ENCODE data around the gene RUBCN.

Gene RUBCN

DNA sequence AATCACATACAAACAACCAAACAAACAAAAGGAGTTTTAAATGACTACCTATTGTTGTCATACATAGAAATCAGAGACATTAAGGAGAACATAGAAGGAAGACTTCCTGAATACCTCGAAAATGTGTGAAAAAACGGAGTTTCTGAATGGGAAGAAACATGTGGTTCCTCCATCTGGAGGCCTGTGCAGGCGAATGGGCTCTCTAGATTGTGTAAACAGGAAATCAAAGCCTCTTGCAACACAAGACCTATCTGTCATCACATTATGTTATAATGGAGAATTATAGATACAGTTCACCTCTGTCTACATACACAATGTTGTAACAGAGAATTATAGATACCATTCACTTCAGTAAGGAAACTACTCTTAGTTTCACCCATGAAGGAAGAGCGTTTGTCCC is 44.1 kb downstream of the RUBCN start:
- CTCF ChIA-PET = no interaction called here
- POLR2A ChIA-PET = no interaction called here
- Histone ChIP-seq H3K4me3 (ENCODE audit: low read depth, low read length) (no peak overlapping the region), H3K36me3 (ENCODE audit: control insufficient read depth in 2 of 2, insufficient read depth in 1 of 2, low read length in 2 of 2) (peaks cover 3 to 67% of the 10 kb centered on the region in 2 experiments; a peak in 2 of 3 replicates), H3K27ac (ENCODE audit: extremely low read depth, low read depth, low read length) (no peak overlapping the region), H3K4me1 (ENCODE audit: control insufficient read depth, insufficient read depth, low read length) (no peaks in the 10 kb centered on the region), H3K9me3 (ENCODE audit: control insufficient read depth, insufficient read depth, low read depth, low read length) (no peaks in the 10 kb centered on the region)
- no peak for TF ChIP-seq ZNF416 (tag by site-specific recombination; IDR thresholded peaks at IDR 0.05)
- no peak for TF ChIP-seq KLF10 (tag by site-specific recombination; IDR thresholded peaks at IDR 0.05)
- no peak for TF ChIP-seq ZNF670 (tag by site-specific recombination; IDR thresholded peaks at IDR 0.05; ENCODE audit: low read depth)
- no peak for TF ChIP-seq ZNF302 (tag by site-specific recombination; IDR thresholded peaks at IDR 0.05; ENCODE audit: low read depth)
- TF ChIP-seq, protein P1, sequence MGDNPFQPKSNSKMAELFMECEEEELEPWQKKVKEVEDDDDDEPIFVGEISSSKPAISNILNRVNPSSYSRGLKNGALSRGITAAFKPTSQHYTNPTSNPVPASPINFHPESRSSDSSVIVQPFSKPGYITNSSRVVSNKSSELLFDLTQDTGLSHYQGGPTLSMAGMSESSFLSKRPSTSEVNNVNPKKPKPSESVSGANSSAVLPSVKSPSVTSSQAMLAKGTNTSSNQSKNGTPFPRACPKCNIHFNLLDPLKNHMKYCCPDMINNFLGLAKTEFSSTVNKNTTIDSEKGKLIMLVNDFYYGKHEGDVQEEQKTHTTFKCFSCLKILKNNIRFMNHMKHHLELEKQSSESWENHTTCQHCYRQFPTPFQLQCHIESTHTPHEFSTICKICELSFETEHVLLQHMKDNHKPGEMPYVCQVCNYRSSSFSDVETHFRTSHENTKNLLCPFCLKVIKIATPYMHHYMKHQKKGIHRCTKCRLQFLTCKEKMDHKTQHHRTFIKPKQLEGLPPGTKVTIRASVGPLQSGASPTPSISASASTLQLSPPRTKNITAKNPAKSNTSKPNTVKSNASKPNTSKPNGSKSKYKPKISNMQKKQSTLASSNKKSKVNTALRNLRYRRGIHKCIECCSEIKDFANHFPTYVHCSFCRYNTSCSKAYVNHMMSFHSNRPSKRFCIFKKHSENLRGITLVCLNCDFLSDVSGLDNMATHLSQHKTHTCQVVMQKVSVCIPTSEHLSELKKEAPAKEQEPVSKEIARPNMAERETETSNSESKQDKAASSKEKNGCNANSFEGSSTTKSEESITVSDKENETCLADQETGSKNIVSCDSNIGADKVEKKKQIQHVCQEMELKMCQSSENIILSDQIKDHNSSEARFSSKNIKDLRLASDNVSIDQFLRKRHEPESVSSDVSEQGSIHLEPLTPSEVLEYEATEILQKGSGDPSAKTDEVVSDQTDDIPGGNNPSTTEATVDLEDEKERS (tag by site-specific recombination; IDR thresholded peaks at IDR 0.05) = no peak
- no peak for TF ChIP-seq ZNF701 (tag by site-specific recombination; IDR thresholded peaks at IDR 0.05)
- TF ChIP-seq, protein P2, sequence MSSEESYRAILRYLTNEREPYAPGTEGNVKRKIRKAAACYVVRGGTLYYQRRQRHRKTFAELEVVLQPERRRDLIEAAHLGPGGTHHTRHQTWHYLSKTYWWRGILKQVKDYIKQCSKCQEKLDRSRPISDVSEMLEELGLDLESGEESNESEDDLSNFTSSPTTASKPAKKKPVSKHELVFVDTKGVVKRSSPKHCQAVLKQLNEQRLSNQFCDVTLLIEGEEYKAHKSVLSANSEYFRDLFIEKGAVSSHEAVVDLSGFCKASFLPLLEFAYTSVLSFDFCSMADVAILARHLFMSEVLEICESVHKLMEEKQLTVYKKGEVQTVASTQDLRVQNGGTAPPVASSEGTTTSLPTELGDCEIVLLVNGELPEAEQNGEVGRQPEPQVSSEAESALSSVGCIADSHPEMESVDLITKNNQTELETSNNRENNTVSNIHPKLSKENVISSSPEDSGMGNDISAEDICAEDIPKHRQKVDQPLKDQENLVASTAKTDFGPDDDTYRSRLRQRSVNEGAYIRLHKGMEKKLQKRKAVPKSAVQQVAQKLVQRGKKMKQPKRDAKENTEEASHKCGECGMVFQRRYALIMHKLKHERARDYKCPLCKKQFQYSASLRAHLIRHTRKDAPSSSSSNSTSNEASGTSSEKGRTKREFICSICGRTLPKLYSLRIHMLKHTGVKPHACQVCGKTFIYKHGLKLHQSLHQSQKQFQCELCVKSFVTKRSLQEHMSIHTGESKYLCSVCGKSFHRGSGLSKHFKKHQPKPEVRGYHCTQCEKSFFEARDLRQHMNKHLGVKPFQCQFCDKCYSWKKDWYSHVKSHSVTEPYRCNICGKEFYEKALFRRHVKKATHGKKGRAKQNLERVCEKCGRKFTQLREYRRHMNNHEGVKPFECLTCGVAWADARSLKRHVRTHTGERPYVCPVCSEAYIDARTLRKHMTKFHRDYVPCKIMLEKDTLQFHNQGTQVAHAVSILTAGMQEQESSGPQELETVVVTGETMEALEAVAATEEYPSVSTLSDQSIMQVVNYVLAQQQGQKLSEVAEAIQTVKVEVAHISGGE (tag by site-specific recombination; conservative IDR thresholded peaks at IDR 0.05; ENCODE audit: low read depth) = no peak
- no peak for TF ChIP-seq MYNN (tag by site-specific recombination; IDR thresholded peaks at IDR 0.05; ENCODE audit: borderline replicate concordance)
- TF ChIP-seq ZNF239 (tag by site-specific recombination; IDR thresholded peaks at IDR 0.05) = no peak
- no peak for TF ChIP-seq ZNF23 (tag by site-specific recombination; IDR thresholded peaks at IDR 0.05; ENCODE audit: borderline replicate concordance)
- TF ChIP-seq, protein P3, sequence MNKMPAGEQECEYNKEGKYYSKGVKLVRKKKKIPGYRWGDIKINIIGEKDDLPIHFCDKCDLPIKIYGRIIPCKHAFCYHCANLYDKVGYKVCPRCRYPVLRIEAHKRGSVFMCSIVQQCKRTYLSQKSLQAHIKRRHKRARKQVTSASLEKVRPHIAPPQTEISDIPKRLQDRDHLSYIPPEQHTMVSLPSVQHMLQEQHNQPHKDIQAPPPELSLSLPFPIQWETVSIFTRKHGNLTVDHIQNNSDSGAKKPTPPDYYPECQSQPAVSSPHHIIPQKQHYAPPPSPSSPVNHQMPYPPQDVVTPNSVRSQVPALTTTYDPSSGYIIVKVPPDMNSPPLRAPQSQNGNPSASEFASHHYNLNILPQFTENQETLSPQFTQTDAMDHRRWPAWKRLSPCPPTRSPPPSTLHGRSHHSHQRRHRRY (tag by site-specific recombination; IDR thresholded peaks at IDR 0.05) = no peak
- TF ChIP-seq GLI4 (tag by site-specific recombination; IDR thresholded peaks at IDR 0.05) = no peak
- no peak for TF ChIP-seq ZNF501 (tag by site-specific recombination; IDR thresholded peaks at IDR 0.05)
- TF ChIP-seq ZBTB20 (tag by site-specific recombination; IDR thresholded peaks at IDR 0.05) = no peak
- TF ChIP-seq ZNF529 (tag by site-specific recombination; IDR thresholded peaks at IDR 0.05; ENCODE audit: insufficient replicate concordance) = no peak
- TF ChIP-seq ZSCAN16 (tag by site-specific recombination; IDR thresholded peaks at IDR 0.05) = no peak

DNA sequence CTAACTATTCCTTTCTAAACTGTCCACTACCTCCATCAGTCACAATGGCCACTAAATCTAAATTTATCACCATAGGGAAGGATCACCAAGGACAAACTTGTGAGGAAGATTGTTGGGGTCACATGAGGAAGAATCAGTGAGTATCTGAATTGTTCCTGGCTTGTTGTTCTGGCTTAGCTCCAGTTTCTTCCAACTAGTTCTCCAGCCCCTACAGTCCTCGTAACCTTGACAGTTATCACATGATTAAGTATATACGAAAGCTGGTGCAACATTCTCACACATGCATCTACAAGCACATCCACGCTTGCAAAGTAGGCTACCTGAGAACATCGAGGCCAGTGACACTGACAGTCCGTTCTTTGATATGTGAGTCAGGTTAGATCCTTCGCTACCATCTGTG is 46.0 kb downstream of the RUBCN start:
- POLR2A ChIA-PET = no interaction called here
- Histone ChIP-seq H3K4me3 (ENCODE audit: low read depth, low read length) (no peak overlapping the region), H3K9me3 (ENCODE audit: control insufficient read depth, insufficient read depth, low read depth, low read length) (no peaks in the 10 kb centered on the region), H3K36me3 (ENCODE audit: control insufficient read depth in 2 of 2, insufficient read depth in 1 of 2, low read length in 2 of 2) (peaks cover 3 to 57% of the 10 kb centered on the region in 2 experiments; a peak in 2 of 3 replicates), H3K27ac (ENCODE audit: extremely low read depth, low read depth, low read length) (no peak overlapping the region), H3K4me1 (ENCODE audit: control insufficient read depth, insufficient read depth, low read length) (no peaks in the 10 kb centered on the region)
- TF ChIP-seq ZXDB (tag by site-specific recombination; IDR thresholded peaks at IDR 0.05) (no peak), ZNF521 (tag by site-specific recombination; IDR thresholded peaks at IDR 0.05) (no peak), ZNF354C (tag by site-specific recombination; IDR thresholded peaks at IDR 0.05; ENCODE audit: borderline replicate concordance, low read depth) (no peak), OSR2 (tag by site-specific recombination; IDR thresholded peaks at IDR 0.05) (no peak)
- TF ChIP-seq, protein P4, sequence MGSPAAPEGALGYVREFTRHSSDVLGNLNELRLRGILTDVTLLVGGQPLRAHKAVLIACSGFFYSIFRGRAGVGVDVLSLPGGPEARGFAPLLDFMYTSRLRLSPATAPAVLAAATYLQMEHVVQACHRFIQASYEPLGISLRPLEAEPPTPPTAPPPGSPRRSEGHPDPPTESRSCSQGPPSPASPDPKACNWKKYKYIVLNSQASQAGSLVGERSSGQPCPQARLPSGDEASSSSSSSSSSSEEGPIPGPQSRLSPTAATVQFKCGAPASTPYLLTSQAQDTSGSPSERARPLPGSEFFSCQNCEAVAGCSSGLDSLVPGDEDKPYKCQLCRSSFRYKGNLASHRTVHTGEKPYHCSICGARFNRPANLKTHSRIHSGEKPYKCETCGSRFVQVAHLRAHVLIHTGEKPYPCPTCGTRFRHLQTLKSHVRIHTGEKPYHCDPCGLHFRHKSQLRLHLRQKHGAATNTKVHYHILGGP (tag by site-specific recombination; IDR thresholded peaks at IDR 0.05) = no peak
- CTCF ChIA-PET = interaction anchor here (1.3 kb wide), 1 partner anchor 252 kb away, joined by 3 read pairs; no protein-coding TSS in a partner anchor
